Loucy (cell line): ENCODE measurements around the gene TUBB4B.

Experiments
- H2AFZ ChIP-seq: fragments of 200-600 bp; sonication (generic); 2 replicates; pipeline ENCODE4 v1.6.0; 2016; ENCODE audit warnings: antibody characterized with exemption, mild to moderate bottlenecking, low read length, moderate library complexity
- H3F3A ChIP-seq: fragments of 200-600 bp; 2 replicates; pipeline ENCODE4 v1.6.0; 2016; ENCODE audit warnings: antibody characterized with exemption, low read depth, mild to moderate bottlenecking
- H3K27me3 ChIP-seq: fragments of 200-600 bp; sonication (generic); 2 replicates; pipeline ENCODE4 v1.6.1; 2014; ENCODE audit warnings: low read length, mild to moderate bottlenecking; ENCODE audit not compliant: insufficient read depth, poor library complexity, severe bottlenecking
- H3K36me3 ChIP-seq: fragments of 200-600 bp; sonication (generic); 2 replicates; pipeline ENCODE4 v1.6.1; 2016; ENCODE audit warnings: low read length; ENCODE audit not compliant: insufficient read depth
- H3K4me1 ChIP-seq: fragments of 200-600 bp; sonication (generic); 2 replicates; pipeline ENCODE4 v1.5.1; 2014; ENCODE audit warnings: low read length, mild to moderate bottlenecking; ENCODE audit not compliant: insufficient read depth, poor library complexity, severe bottlenecking
- H3K4me2 ChIP-seq: fragments of 200-600 bp; sonication (generic); 2 replicates; pipeline ENCODE4 v1.6.0; 2014; ENCODE audit warnings: antibody characterized with exemption, low read length, low read depth, mild to moderate bottlenecking; ENCODE audit not compliant: poor library complexity, severe bottlenecking
- H3K4me3 ChIP-seq: fragments of 200-600 bp; sonication (generic); 2 replicates; pipeline ENCODE4 v1.5.1; 2014; ENCODE audit warnings: low read length, mild to moderate bottlenecking, mixed read lengths; ENCODE audit not compliant: poor library complexity, severe bottlenecking
- H3K79me2 ChIP-seq: fragments of 200-600 bp; sonication (generic); 2 replicates; pipeline ENCODE4 v1.6.1; 2014; ENCODE audit warnings: low read length; ENCODE audit not compliant: insufficient read depth
- H3K9ac ChIP-seq: fragments of 200-600 bp; sonication (generic); 2 replicates; pipeline ENCODE4 v1.6.0; 2014; ENCODE audit warnings: mild to moderate bottlenecking, low read depth, low read length, moderate library complexity; ENCODE audit not compliant: poor library complexity, severe bottlenecking
- H3K9me2 ChIP-seq: fragments of 200-600 bp; sonication (generic); replicated peaks from 2 replicates; pipeline ENCODE4 v1.6.1; 2016; ENCODE audit warnings: low read depth, low read length, mixed read lengths
- H3K9me3 ChIP-seq: fragments of 200-600 bp; sonication (generic); 2 replicates; pipeline ENCODE4 v1.6.1; 2014; ENCODE audit warnings: mild to moderate bottlenecking, antibody characterized with exemption, low read length, low read depth; ENCODE audit not compliant: insufficient read depth
- H4K20me1 ChIP-seq: fragments of 200-600 bp; sonication (generic); 2 replicates; pipeline ENCODE4 v1.6.0; 2014; ENCODE audit warnings: antibody characterized with exemption, low read length, mild to moderate bottlenecking; ENCODE audit not compliant: insufficient read depth, poor library complexity, severe bottlenecking
- EZH2phosphoT487 ChIP-seq: fragments of 200-600 bp; IDR thresholded peaks from 2 replicates; pipeline ENCODE4 v1.6.1; 2018; ENCODE audit warnings: antibody characterized with exemption, mild to moderate bottlenecking, moderate library complexity, borderline replicate concordance
- TF ChIP-seq, protein P1 (sequence below): fragments of 200-600 bp; sonication (generic); conservative IDR thresholded peaks from 2 replicates; pipeline ENCODE4 v1.5.1; 2014; ENCODE audit warnings: mild to moderate bottlenecking, antibody characterized with exemption, low read length

TUBB4B gene

DNA sequence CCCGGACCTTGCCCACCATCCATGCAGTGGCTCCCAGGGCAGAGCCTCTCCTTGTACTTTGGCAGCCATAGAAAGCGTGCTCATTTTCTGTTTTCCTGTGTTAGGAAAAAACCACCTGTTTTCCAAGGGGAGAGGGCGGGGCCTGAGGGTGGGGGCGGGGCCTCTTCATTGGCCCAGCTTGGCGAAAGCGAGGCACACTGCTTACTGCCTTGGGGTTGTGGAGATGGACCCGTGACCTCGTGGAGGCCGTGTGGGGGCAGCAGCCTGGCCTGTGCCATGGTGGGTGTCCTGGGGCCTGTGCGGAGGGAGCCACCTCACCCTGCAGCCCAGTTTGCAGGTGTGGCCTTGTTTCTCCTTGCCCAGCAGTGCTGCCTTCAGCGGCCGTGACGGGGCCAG is 32.0 kb downstream of the TUBB4B start:
- no peaks in the 10 kb centered on the region; the same call in 1 of the 2 replicates for H3K36me3 ChIP-seq
- no peak overlapping the region for H3K4me2 ChIP-seq
- no peak overlapping the region for H3K4me3 ChIP-seq
- no peaks in the 10 kb centered on the region for H3K9me2 ChIP-seq
- peaks cover 4% of the 10 kb centered on the region for H3K4me1 ChIP-seq
- no peak overlapping the region for H2AFZ ChIP-seq
- H3K27me3 ChIP-seq, result no peaks in the 10 kb centered on the region
- no peaks in the 10 kb centered on the region for H3K79me2 ChIP-seq
- peaks cover 3% of the 10 kb centered on the region for H4K20me1 ChIP-seq
- no peak for TF ChIP-seq EZH2phosphoT487
- TF ChIP-seq, protein P1, sequence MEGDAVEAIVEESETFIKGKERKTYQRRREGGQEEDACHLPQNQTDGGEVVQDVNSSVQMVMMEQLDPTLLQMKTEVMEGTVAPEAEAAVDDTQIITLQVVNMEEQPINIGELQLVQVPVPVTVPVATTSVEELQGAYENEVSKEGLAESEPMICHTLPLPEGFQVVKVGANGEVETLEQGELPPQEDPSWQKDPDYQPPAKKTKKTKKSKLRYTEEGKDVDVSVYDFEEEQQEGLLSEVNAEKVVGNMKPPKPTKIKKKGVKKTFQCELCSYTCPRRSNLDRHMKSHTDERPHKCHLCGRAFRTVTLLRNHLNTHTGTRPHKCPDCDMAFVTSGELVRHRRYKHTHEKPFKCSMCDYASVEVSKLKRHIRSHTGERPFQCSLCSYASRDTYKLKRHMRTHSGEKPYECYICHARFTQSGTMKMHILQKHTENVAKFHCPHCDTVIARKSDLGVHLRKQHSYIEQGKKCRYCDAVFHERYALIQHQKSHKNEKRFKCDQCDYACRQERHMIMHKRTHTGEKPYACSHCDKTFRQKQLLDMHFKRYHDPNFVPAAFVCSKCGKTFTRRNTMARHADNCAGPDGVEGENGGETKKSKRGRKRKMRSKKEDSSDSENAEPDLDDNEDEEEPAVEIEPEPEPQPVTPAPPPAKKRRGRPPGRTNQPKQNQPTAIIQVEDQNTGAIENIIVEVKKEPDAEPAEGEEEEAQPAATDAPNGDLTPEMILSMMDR, result no peak
- no peaks in the 10 kb centered on the region for H3K9me3 ChIP-seq
- no peaks in the 10 kb centered on the region for H3F3A ChIP-seq
- H3K9ac ChIP-seq, result no peak overlapping the region

DNA sequence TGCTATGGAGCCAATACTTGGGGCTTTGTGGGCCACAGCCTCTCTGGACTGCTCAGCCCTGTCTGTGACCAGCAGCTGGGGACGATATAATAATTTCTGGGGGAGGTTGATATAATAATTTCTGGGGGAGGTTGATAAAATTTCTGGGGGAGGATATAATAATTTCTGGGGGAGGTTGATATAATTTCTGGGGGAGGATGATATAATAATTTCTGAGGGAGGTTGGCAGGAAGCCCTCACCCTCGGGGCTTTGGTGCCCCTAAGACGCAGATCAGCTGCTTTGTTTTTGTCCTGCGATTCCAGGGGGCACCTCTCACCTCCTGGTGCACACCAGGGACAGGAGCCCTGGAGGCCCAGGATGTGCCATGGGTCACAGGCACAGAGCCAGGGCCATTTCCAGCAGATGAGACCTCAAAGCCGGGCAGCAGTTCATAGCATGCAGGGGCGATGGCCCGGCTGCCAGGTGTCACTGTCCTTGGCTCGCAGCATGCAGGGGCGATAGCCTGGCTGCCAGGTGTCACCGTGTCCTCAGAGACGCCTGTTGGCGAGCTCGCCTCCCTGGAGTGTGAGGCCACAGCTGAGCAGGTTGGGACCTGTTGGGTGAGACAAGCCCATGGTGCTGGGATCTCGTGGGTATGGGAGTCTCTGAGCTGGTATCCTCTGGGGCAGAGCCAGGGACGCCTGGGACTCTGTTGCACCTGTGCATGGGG is 32.7 kb downstream of the TUBB4B start:
- no peaks in the 10 kb centered on the region for H3K9me3 ChIP-seq
- H4K20me1 ChIP-seq, result peaks cover 3% of the 10 kb centered on the region
- H3F3A ChIP-seq, result no peaks in the 10 kb centered on the region
- no peaks in the 10 kb centered on the region; the same call in 1 of the 2 replicates for H3K36me3 ChIP-seq
- H3K4me3 ChIP-seq, result no peak overlapping the region
- no peaks in the 10 kb centered on the region for H3K27me3 ChIP-seq
- no peak overlapping the region for H3K9ac ChIP-seq
- H3K79me2 ChIP-seq, result no peaks in the 10 kb centered on the region
- no peak for TF ChIP-seq EZH2phosphoT487
- TF ChIP-seq, protein P1, result no peak
- no peak overlapping the region for H2AFZ ChIP-seq
- H3K4me2 ChIP-seq, result no peak overlapping the region
- peaks cover 3% of the 10 kb centered on the region for H3K4me1 ChIP-seq
- H3K9me2 ChIP-seq, result no peaks in the 10 kb centered on the region

DNA sequence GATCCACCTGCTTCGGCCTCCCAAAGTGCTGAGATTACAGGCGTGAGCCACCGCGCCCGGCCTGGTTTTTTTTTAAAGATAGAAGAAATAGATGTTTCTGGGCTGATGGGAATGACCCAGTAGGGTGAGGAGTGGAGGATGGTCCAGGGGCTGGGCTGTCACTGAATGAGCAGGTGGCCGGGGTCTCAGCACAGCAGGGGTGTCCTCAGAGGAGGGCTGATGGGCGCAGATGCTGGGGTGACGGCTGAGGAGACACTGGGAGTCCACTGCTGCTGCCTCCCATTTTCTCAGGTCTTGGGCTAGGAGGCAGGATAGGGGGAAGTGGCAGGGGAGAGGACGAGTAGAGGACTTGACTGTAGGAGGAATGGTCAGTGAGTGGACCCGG is 34.1 kb downstream of the TUBB4B start:
- H3K36me3 ChIP-seq, result no peaks in the 10 kb centered on the region; the same call in 1 of the 2 replicates
- TF ChIP-seq EZH2phosphoT487, result no peak
- TF ChIP-seq, protein P1, result no peak
- no peaks in the 10 kb centered on the region for H3K9me2 ChIP-seq
- peaks cover 3% of the 10 kb centered on the region for H4K20me1 ChIP-seq
- H3K4me2 ChIP-seq, result no peak overlapping the region
- no peaks in the 10 kb centered on the region for H3K27me3 ChIP-seq
- no peaks in the 10 kb centered on the region for H3K79me2 ChIP-seq
- peaks cover 3% of the 10 kb centered on the region for H3K4me1 ChIP-seq
- no peaks in the 10 kb centered on the region for H3F3A ChIP-seq
- no peak overlapping the region for H2AFZ ChIP-seq
- no peak overlapping the region for H3K9ac ChIP-seq
- H3K9me3 ChIP-seq, result no peaks in the 10 kb centered on the region
- no peak overlapping the region for H3K4me3 ChIP-seq
